Measurements from ENCODE around the gene GTF2H3.

DNA sequence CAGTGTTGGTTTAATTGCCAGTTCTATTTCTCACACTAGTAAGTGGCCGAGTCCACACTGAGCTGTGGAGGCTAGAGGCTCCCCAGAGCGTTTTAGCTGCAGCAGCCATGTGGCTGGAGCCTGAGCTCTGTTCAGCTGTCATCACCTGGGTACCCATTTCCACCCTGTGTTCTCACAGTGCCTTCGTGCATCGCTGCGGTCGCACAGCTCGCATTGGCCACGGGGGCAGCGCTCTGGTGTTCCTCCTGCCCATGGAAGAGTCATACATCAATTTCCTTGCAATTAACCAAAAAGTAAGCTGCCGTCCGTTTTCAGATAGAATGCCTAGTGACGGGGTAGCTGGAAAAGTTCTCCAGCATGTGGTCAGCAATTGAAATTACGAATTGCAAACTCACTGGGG lies 16.0 kb upstream of the GTF2H3 start:
- TF ChIP-seq ZNF70 (CRISPR knock-in tag; IDR thresholded peaks at IDR 0.05) (no peak), ISL1 (CRISPR knock-in tag; IDR thresholded peaks at IDR 0.05) (no peak), ZNF565 (CRISPR knock-in tag; conservative IDR thresholded peaks at IDR 0.05; ENCODE audit: low read depth) (no peak), PPARA (CRISPR knock-in tag; IDR thresholded peaks at IDR 0.05; ENCODE audit: borderline replicate concordance) (no peak), RARB (CRISPR knock-in tag; IDR thresholded peaks at IDR 0.05) (no peak), ZFP30 (CRISPR knock-in tag; IDR thresholded peaks at IDR 0.05) (no peak)
- TF ChIP-seq, protein P1, sequence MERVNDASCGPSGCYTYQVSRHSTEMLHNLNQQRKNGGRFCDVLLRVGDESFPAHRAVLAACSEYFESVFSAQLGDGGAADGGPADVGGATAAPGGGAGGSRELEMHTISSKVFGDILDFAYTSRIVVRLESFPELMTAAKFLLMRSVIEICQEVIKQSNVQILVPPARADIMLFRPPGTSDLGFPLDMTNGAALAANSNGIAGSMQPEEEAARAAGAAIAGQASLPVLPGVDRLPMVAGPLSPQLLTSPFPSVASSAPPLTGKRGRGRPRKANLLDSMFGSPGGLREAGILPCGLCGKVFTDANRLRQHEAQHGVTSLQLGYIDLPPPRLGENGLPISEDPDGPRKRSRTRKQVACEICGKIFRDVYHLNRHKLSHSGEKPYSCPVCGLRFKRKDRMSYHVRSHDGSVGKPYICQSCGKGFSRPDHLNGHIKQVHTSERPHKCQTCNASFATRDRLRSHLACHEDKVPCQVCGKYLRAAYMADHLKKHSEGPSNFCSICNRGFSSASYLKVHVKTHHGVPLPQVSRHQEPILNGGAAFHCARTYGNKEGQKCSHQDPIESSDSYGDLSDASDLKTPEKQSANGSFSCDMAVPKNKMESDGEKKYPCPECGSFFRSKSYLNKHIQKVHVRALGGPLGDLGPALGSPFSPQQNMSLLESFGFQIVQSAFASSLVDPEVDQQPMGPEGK (CRISPR knock-in tag; IDR thresholded peaks at IDR 0.05; ENCODE audit: borderline replicate concordance), result no peak
- TF ChIP-seq, protein P2, sequence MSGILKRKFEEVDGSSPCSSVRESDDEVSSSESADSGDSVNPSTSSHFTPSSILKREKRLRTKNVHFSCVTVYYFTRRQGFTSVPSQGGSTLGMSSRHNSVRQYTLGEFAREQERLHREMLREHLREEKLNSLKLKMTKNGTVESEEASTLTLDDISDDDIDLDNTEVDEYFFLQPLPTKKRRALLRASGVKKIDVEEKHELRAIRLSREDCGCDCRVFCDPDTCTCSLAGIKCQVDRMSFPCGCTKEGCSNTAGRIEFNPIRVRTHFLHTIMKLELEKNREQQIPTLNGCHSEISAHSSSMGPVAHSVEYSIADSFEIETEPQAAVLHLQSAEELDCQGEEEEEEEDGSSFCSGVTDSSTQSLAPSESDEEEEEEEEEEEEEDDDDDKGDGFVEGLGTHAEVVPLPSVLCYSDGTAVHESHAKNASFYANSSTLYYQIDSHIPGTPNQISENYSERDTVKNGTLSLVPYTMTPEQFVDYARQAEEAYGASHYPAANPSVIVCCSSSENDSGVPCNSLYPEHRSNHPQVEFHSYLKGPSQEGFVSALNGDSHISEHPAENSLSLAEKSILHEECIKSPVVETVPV (CRISPR knock-in tag; IDR thresholded peaks at IDR 0.05), result no peak

Measured in SK-N-SH treated with all-trans-retinoic acid at 6 μM for 48 hours (cell line).